Rectal smooth muscle tissue (tissue), 1 donor: Measurements from ENCODE around the gene IFNA10.
"Not testable (repeated sequence)": the region's sequence is repeated elsewhere in the genome, so short reads cannot be mapped to it uniquely, and the experiment has no call there.

Source experiments
- H3K27ac ChIP-seq: one replicate; pipeline ENCODE4 v1.7.0; 2013; ENCODE audit warnings: low read depth, low read length, inconsistent platforms
- H3K27me3 ChIP-seq: one replicate; pipeline ENCODE4 v1.7.0; 2013; ENCODE audit warnings: low read length; ENCODE audit not compliant: control insufficient read depth, insufficient read depth
- H3K36me3 ChIP-seq: one replicate; pipeline ENCODE4 v1.7.0; 2013; ENCODE audit warnings: low read length; ENCODE audit not compliant: control insufficient read depth, insufficient read depth
- H3K4me1 ChIP-seq: one replicate; pipeline ENCODE4 v1.7.0; 2013; ENCODE audit warnings: low read length; ENCODE audit not compliant: control insufficient read depth, insufficient read depth
- H3K4me3 ChIP-seq: one replicate; pipeline ENCODE4 v1.7.0; 2013; ENCODE audit warnings: low read length
- H3K9ac ChIP-seq: one replicate; pipeline ENCODE4 v1.7.0; 2013; ENCODE audit warnings: low read length

The IFNA10 gene

GRCh38 chr9:21207043-21207442 is at the start of gene IFNA10:
TSS of gene IFNA10 (minus strand) at chr9:21207143. CDS start at chr9:21207097, 46 bp downstream.
- not testable (repeated sequence) for H3K27me3 ChIP-seq, H3K36me3 ChIP-seq, H3K9ac ChIP-seq, H3K27ac ChIP-seq, H3K4me3 ChIP-seq, H3K4me1 ChIP-seq

GRCh38 chr9:21255538-21256212 is 48.7 kb upstream of the IFNA10 start:
- no peaks in the 10 kb centered on the region for H3K36me3 ChIP-seq
- no peaks in the 10 kb centered on the region for H3K27me3 ChIP-seq
- no peak overlapping the region for H3K27ac ChIP-seq
- no peak overlapping the region for H3K9ac ChIP-seq
- H3K4me3 ChIP-seq, result no peak overlapping the region
- no peaks in the 10 kb centered on the region for H3K4me1 ChIP-seq

GRCh38 chr9:21252721-21253547 is 46.0 kb upstream of the IFNA10 start:
- H3K4me3 ChIP-seq, result no peak overlapping the region
- H3K27ac ChIP-seq, result no peak overlapping the region
- no peaks in the 10 kb centered on the region for H3K36me3 ChIP-seq
- H3K27me3 ChIP-seq, result no peaks in the 10 kb centered on the region
- no peak overlapping the region for H3K9ac ChIP-seq
- no peaks in the 10 kb centered on the region for H3K4me1 ChIP-seq

GRCh38 chr9:21251638-21252037 is 44.7 kb upstream of the IFNA10 start:
- no peaks in the 10 kb centered on the region for H3K4me1 ChIP-seq
- H3K9ac ChIP-seq, result no peak overlapping the region
- H3K4me3 ChIP-seq, result no peak overlapping the region
- no peaks in the 10 kb centered on the region for H3K27me3 ChIP-seq
- no peaks in the 10 kb centered on the region for H3K36me3 ChIP-seq
- H3K27ac ChIP-seq, result no peak overlapping the region

- Histone ChIP-seq H3K27ac (no peak overlapping the region), H3K36me3 (no peaks in the 10 kb centered on the region), H3K9ac (no peak overlapping the region), H3K4me1 (no peaks in the 10 kb centered on the region), H3K4me3 (no peak overlapping the region), H3K27me3 (no peaks in the 10 kb centered on the region)
These were observed 44.2 kb upstream of the IFNA10 start for GRCh38 chr9:21251190-21251589.

GRCh38 chr9:21244836-21245235 is 37.9 kb upstream of the IFNA10 start:
- no peak overlapping the region for H3K4me3 ChIP-seq
- no peaks in the 10 kb centered on the region for H3K4me1 ChIP-seq
- no peak overlapping the region for H3K27ac ChIP-seq
- H3K36me3 ChIP-seq, result no peaks in the 10 kb centered on the region
- H3K27me3 ChIP-seq, result no peaks in the 10 kb centered on the region
- no peak overlapping the region for H3K9ac ChIP-seq

- H3K36me3 ChIP-seq, result no peaks in the 10 kb centered on the region
- no peak within 1 kb of the TSS for H3K4me3 ChIP-seq
- no peak within 1 kb of the TSS for H3K27ac ChIP-seq
- H3K9ac ChIP-seq, result no peak within 1 kb of the TSS
- H3K4me1 ChIP-seq, result no peaks in the 10 kb centered on the region
- no peaks in the 10 kb centered on the region for H3K27me3 ChIP-seq
These were observed 33.0 kb upstream of the IFNA10 start, which contains the start of gene IFNA14 for GRCh38 chr9:21239911-21240310. TSS of gene IFNA14 (minus strand) at chr9:21240005. CDS start at chr9:21239935, 70 bp downstream.

GRCh38 chr9:21236360-21236714 is 29.4 kb upstream of the IFNA10 start:
- not testable (repeated sequence) for H3K4me1 ChIP-seq

GRCh38 chr9:21235468-21236359 is 28.8 kb upstream of the IFNA10 start:
- not testable (repeated sequence) for H3K27ac ChIP-seq, H3K36me3 ChIP-seq, H3K4me3 ChIP-seq, H3K9ac ChIP-seq, H3K27me3 ChIP-seq, H3K4me1 ChIP-seq

More at GRCh38 chr9:21236360-21236714, 29.4 kb upstream of the IFNA10 start:
- not testable (repeated sequence) for H3K27me3 ChIP-seq, H3K36me3 ChIP-seq, H3K4me3 ChIP-seq, H3K27ac ChIP-seq, H3K9ac ChIP-seq

GRCh38 chr9:21234153-21234687 is 27.3 kb upstream of the IFNA10 start:
- no peaks in the 10 kb centered on the region for H3K27me3 ChIP-seq
- H3K9ac ChIP-seq, result no peak overlapping the region
- no peaks in the 10 kb centered on the region for H3K4me1 ChIP-seq
- no peak overlapping the region for H3K4me3 ChIP-seq
- H3K36me3 ChIP-seq, result no peaks in the 10 kb centered on the region
- H3K27ac ChIP-seq, result no peak overlapping the region

GRCh38 chr9:21233258-21233657 is 26.3 kb upstream of the IFNA10 start:
- no peak overlapping the region for H3K4me3 ChIP-seq
- H3K9ac ChIP-seq, result no peak overlapping the region
- H3K27ac ChIP-seq, result no peak overlapping the region
- no peaks in the 10 kb centered on the region for H3K4me1 ChIP-seq
- H3K27me3 ChIP-seq, result no peaks in the 10 kb centered on the region
- H3K36me3 ChIP-seq, result no peaks in the 10 kb centered on the region

GRCh38 chr9:21228122-21228521 is 21.2 kb upstream of the IFNA10 start, which contains the start of gene IFNA17:
TSS of gene IFNA17 (minus strand) at chr9:21228222. CDS start at chr9:21228173, 49 bp downstream.
- Histone ChIP-seq H3K27me3 (no peaks in the 10 kb centered on the region), H3K9ac (no peak within 1 kb of the TSS), H3K4me1 (no peaks in the 10 kb centered on the region), H3K4me3 (no peak within 1 kb of the TSS), H3K36me3 (no peaks in the 10 kb centered on the region), H3K27ac (no peak within 1 kb of the TSS)
